Measurements from ENCODE around the gene C2orf42.
A peak's percentile ranks its signal among the peaks of the same experiment; 100 is the strongest.
"Not testable (repeated sequence)": the region's sequence is repeated elsewhere in the genome, so short reads cannot be mapped to it uniquely, and the experiment has no call there.

The C2orf42 gene

DNA sequence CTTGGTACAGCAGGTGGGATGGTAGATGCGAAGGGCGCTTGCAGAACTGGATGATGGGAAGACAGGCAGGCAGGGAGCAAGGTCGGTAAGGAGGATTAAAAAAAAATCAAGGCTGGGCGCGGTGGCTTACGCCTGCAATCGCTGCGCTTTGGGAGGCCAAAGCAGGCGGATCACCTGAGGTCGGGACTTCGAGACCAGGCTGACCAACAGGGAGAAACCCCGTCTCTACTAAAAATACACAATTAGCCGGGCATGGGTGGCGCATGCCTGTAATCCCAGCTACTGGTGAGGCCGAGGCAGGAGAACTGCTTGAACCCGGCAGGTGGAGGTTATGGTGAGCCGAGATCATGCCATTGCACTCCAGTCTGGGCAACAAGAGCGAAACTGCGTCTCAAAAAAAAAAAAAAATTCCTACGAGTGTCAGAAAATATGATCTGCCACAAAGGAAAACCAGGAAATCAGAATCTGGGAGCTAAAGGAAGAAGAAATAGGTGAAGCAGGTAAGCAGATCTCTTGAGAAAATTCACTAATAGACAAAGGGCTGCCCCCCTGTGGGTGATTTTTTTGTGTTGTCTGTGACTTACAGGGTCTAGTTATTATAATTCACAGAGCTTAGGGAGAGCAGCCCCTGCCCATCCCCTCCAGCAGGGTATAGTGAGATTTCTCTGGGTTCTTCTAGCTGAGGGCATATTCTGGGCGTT lies 46.2 kb downstream of the C2orf42 start:
- H3K27me3 ChIP-seq, result no peaks in the 10 kb centered on the region
- H3K4me1 ChIP-seq, result peaks cover 33% of the 10 kb centered on the region
- H3K9me3 ChIP-seq, result no peaks in the 10 kb centered on the region
- H3K36me3 ChIP-seq, result peaks cover under 1% of the 10 kb centered on the region; the same call in 1 of the 2 replicates
- no peak overlapping the region for H3K27ac ChIP-seq
- H3K4me3 ChIP-seq, result no peak overlapping the region
- no peaks in the 10 kb centered on the region for H4K20me1 ChIP-seq
- H3K9ac ChIP-seq, result no peak overlapping the region
- no peak for TF ChIP-seq Cebpa-rat (IDR thresholded peaks at IDR 0.05)
- no peak overlapping the region for H3K4me2 ChIP-seq

GRCh38 chr2:70143314-70144150 lies 47.3 kb downstream of the C2orf42 start:
- peak overlapping the region; percentile 80 for H3K4me2 ChIP-seq
- peak overlapping the region; percentile 89 for H3K27ac ChIP-seq
- peak overlapping the region; percentile 63 for H3K4me3 ChIP-seq
- H3K4me1 ChIP-seq, result peaks cover 42% of the 10 kb centered on the region
- no peaks in the 10 kb centered on the region for H4K20me1 ChIP-seq
- peak overlapping the region; percentile 83 for H3K9ac ChIP-seq
- no peaks in the 10 kb centered on the region for H3K9me3 ChIP-seq
- no peak for TF ChIP-seq Cebpa-rat (IDR thresholded peaks at IDR 0.05)
- no peaks in the 10 kb centered on the region for H3K27me3 ChIP-seq
- H3K36me3 ChIP-seq, result no peaks in the 10 kb centered on the region

DNA sequence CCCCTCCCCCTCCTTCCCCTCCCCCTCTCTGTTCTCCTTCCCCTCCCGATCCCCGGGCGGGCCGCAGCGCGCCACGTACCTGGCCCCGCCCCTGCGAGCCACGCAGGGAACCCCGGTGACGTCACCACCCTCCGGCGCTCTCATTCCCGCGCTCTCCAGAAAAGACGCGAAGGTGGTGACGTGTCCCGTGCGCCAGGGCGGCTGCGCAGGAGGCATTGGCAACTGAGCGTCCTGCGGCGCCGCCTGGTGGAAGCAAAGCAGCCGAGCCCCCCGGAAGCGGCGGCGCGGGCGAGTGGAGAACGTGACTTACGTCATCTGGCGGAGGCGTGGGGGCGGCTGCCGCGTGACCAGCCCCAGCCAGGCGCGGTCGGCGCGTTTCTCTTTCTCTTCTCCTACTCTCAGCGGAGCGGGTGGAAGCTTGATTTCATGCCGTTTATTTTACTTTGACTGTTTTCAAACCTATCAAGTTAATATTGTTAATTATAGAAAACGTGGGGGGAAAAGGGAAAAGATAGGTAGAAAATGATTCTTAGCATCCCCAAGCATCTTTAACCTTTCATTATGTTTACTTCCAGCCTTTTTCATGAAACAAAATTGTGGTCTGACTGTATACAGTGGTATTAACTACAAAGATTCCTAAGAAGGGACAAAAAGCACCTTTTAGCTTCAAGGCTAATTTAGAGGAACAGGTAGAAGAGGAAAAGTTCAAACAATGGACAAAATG lies 48.1 kb downstream of the C2orf42 start:
- Histone ChIP-seq H3K36me3 (no peaks in the 10 kb centered on the region), H3K27ac (peak overlapping the region; percentile 99), H4K20me1 (no peaks in the 10 kb centered on the region), H3K9ac (peak overlapping the region; percentile 96), H3K9me3 (no peaks in the 10 kb centered on the region), H3K4me3 (peak overlapping the region; percentile 74), H3K4me1 (peaks cover 50% of the 10 kb centered on the region), H3K27me3 (no peaks in the 10 kb centered on the region), H3K4me2 (peak overlapping the region; percentile 96)
- TF ChIP-seq Cebpa-rat (IDR thresholded peaks at IDR 0.05), result 0 out of 2 replicates have a peak, but pooled peaks have one; percentile 53

- H3K27me3 ChIP-seq, result no peaks in the 10 kb centered on the region
- peaks cover 57% of the 10 kb centered on the region for H3K4me1 ChIP-seq
- no peaks in the 10 kb centered on the region for H4K20me1 ChIP-seq
- H3K36me3 ChIP-seq, result no peaks in the 10 kb centered on the region
- peak overlapping the region; percentile 96 for H3K9ac ChIP-seq
- H3K9me3 ChIP-seq, result no peaks in the 10 kb centered on the region
- peak overlapping the region; percentile 99 for H3K27ac ChIP-seq
- peak overlapping the region; percentile 96 for H3K4me2 ChIP-seq
- H3K4me3 ChIP-seq, result peak overlapping the region; percentile 74
- TF ChIP-seq Cebpa-rat (IDR thresholded peaks at IDR 0.05), result no peak
These were observed 48.8 kb downstream of the C2orf42 start for GRCh38 chr2:70141902-70142589.

GRCh38 chr2:70141212-70141901 lies 49.5 kb downstream of the C2orf42 start:
- Histone ChIP-seq H3K9me3 (no peaks in the 10 kb centered on the region), H3K4me1 (peaks cover 64% of the 10 kb centered on the region), H3K36me3 (no peaks in the 10 kb centered on the region), H3K9ac (peak overlapping the region; percentile 96), H3K27ac (peak overlapping the region; percentile 99), H4K20me1 (no peaks in the 10 kb centered on the region), H3K4me3 (peak overlapping the region; percentile 74), H3K4me2 (peak overlapping the region; percentile 96), H3K27me3 (no peaks in the 10 kb centered on the region)
- TF ChIP-seq Cebpa-rat (IDR thresholded peaks at IDR 0.05), result no peak

- no peaks in the 10 kb centered on the region for H3K27me3 ChIP-seq
- no peak for TF ChIP-seq Cebpa-rat (IDR thresholded peaks at IDR 0.05)
- peak overlapping the region; percentile 96 for H3K4me2 ChIP-seq
- no peaks in the 10 kb centered on the region for H3K36me3 ChIP-seq
- no peaks in the 10 kb centered on the region for H3K9me3 ChIP-seq
- H4K20me1 ChIP-seq, result no peaks in the 10 kb centered on the region
- H3K27ac ChIP-seq, result peak overlapping the region; percentile 99
- H3K4me1 ChIP-seq, result peaks cover 70% of the 10 kb centered on the region
- peak overlapping the region; percentile 74; the same call in 1 of the 2 replicates for H3K4me3 ChIP-seq
- H3K9ac ChIP-seq, result peak overlapping the region; percentile 96
These were observed 50.0 kb downstream of the C2orf42 start for GRCh38 chr2:70140791-70141211.

DNA sequence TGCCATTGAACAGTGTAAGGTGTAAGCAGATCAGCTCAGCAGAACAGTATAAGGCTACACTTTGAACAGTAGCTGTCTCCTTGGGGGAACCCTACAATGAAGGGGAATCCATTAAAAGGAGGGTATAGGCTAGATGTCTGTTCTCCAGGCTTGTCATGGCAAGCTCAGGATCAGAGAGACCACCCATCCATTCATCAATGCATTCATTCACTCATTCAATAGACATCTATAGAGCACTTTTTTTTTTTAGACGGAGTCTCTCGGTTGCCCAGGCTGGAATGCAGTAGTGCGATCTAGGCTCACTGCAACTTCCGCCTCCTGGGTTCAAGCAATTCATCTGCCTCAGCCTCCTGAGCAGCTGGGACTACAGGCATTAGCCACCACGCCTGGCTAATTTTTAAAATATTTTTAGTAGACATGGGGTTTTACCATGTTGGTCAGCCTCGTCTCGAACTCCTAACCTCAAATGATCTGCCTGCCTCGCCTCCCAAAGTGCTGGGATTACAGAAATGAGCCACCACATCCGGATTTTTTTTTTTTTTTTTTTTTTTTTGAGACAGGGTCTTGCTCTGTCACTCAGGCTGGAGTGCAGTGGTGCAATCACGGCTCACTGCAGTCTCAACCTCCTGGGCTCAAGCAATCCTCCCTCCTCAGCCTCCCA lies 56.4 kb downstream of the C2orf42 start:
- not testable (repeated sequence) for H3K9me3 ChIP-seq, H3K36me3 ChIP-seq, H4K20me1 ChIP-seq, H3K27me3 ChIP-seq
- H3K9ac ChIP-seq, result peak overlapping the region; percentile 90; the same call in 1 of the 2 replicates
- H3K27ac ChIP-seq, result peak overlapping the region; percentile 93
- peaks cover 91% of the 10 kb centered on the region for H3K4me1 ChIP-seq
- H3K4me3 ChIP-seq, result 0 out of 2 replicates have a peak overlapping the region, but pooled peaks have one; percentile 68
- H3K4me2 ChIP-seq, result peak overlapping the region; percentile 93

DNA sequence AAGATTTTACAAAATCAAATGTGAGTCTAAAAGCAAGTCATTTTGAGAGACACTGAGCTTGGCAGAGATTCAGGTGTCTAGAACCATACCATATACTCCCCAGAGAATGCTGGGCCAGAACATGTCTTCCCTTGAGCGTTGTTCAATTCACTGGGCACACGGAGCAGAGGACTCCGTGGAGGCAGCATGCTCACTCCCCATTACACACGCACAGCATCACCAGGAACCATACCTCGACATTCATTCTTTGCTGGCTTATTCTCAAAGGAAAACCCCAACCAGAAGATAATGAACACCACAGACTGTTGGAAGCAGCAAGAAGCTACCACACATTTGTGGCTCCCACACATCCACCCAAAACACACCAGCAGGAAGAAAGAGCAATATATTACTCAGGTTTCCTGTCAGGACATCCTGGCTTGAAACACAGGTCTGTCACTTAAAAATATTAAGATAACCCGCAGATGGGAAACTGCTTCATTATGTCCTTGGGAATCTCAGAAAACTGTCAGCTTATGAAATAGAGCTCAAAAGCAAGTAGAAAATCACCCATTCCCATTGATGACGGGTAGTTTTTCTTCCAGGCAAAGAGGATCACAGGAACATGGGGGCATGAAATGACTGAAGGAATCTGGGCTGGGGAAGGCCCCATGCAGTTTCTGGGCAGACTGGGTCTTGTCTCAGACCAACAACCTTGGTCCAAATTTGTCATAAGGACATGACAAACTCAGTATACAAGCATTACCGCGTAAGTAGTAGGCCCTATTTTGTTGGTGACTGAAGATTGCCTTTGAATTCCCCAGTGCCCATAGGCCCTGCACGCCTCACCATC lies 57.1 kb downstream of the C2orf42 start:
- peaks cover 88% of the 10 kb centered on the region for H3K4me1 ChIP-seq

More for the DNA sequence above, 57.1 kb downstream of the C2orf42 start:
- no peaks in the 10 kb centered on the region for H4K20me1 ChIP-seq
- no peak for TF ChIP-seq Cebpa-rat (IDR thresholded peaks at IDR 0.05)
- H3K36me3 ChIP-seq, result no peaks in the 10 kb centered on the region
- peak overlapping the region; percentile 90 for H3K9ac ChIP-seq
- peak overlapping the region; percentile 93 for H3K4me2 ChIP-seq
- no peaks in the 10 kb centered on the region for H3K27me3 ChIP-seq
- H3K9me3 ChIP-seq, result no peaks in the 10 kb centered on the region
- H3K4me3 ChIP-seq, result peak overlapping the region; percentile 68; the same call in 1 of the 2 replicates
- peak overlapping the region; percentile 93 for H3K27ac ChIP-seq

Measured in BLaER1 (cell line).